Smooth muscle cell (in vitro differentiated cells): ENCODE data around the gene CNOT4. TPM values are rescaled to one million over a fixed set of nuclear protein-coding genes. Genes with fewer than 3 reads are reported as not detected.

Source experiments
- DNase-seq: peaks from one replicate; lab custom pipeline; 2025; ENCODE audit not compliant: unreplicated experiment; lab: John Stamatoyannopoulos, UW
- H2AFZ ChIP-seq: fragments of 200-600 bp; sonication (generic); 2 replicates; pipeline ENCODE4 v1.6.0; 2016; ENCODE audit warnings: antibody characterized with exemption, low read depth, mild to moderate bottlenecking
- H3F3A ChIP-seq: fragments of 200-600 bp; sonication (generic); 2 replicates; pipeline ENCODE4 v1.6.0; 2017; ENCODE audit warnings: antibody characterized with exemption, low read depth
- H3K27ac ChIP-seq: fragments of 200-600 bp; sonication (generic); 2 replicates; pipeline ENCODE4 v1.5.1; 2016; ENCODE audit warnings: low read depth, mild to moderate bottlenecking
- H3K27me3 ChIP-seq: fragments of 200-600 bp; sonication (generic); 2 replicates; pipeline ENCODE4 v1.6.1; 2016; ENCODE audit warnings: low read depth, mild to moderate bottlenecking
- H3K36me3 ChIP-seq: fragments of 200-600 bp; sonication (generic); 2 replicates; pipeline ENCODE4 v1.5.1; 2016; ENCODE audit warnings: low read depth
- H3K4me1 ChIP-seq: fragments of 200-600 bp; sonication (generic); 2 replicates; pipeline ENCODE4 v1.5.1; 2016; ENCODE audit warnings: low read depth
- H3K4me2 ChIP-seq: fragments of 200-600 bp; sonication (generic); 2 replicates; pipeline ENCODE4 v1.6.0; 2016; ENCODE audit warnings: mild to moderate bottlenecking
- H3K4me3 ChIP-seq: fragments of 200-600 bp; sonication (generic); 2 replicates; pipeline ENCODE4 v1.5.1; 2016; ENCODE audit warnings: mild to moderate bottlenecking
- H3K79me2 ChIP-seq: fragments of 200-600 bp; sonication (generic); 2 replicates; pipeline ENCODE4 v1.6.0; 2016; ENCODE audit warnings: low read depth, mild to moderate bottlenecking
- H3K9ac ChIP-seq: fragments of 200-600 bp; sonication (generic); 2 replicates; pipeline ENCODE4 v1.6.0; 2016; ENCODE audit warnings: low read depth
- H3K9me3 ChIP-seq: fragments of 200-600 bp; sonication (generic); replicated peaks from 2 replicates; pipeline ENCODE4 v1.5.1; 2016; ENCODE audit warnings: low read depth
- H4K20me1 ChIP-seq: fragments of 200-600 bp; sonication (generic); 2 replicates; pipeline ENCODE4 v1.6.0; 2016; ENCODE audit warnings: low read depth
- WGBS: methylation state at CpG from one replicate; pipeline ENCODE4 v1.1.7; 2016; ENCODE audit warnings: low lambda C conversion rate; 5-methylcytosine and 5-hydroxymethylcytosine counted together
- polyA plus RNA-seq: library from polyadenylated mRNA; unstranded; fragments of >200 nt; fragmentation: Nextera tagmentation; extraction: Ambion mirVana; gene quantifications from 2 replicates; pipeline ENCODE4 v1.2.1, GENCODE V29; 2016
- total RNA-seq: library from RNA; depleted of rRNA; stranded (reverse); fragments of >200 nt; gene quantifications from 2 replicates; pipeline ENCODE4 v1.2.3, GENCODE V29; 2014
- TF ChIP-seq, protein P1 (sequence below): fragments of 200-600 bp; sonication (generic); IDR thresholded peaks from 2 replicates; pipeline ENCODE4 v1.5.1; 2017; ENCODE audit warnings: borderline replicate concordance, mild to moderate bottlenecking, antibody characterized with exemption; ENCODE audit not compliant: insufficient read depth, poor library complexity, severe bottlenecking

Gene CNOT4, protein sequence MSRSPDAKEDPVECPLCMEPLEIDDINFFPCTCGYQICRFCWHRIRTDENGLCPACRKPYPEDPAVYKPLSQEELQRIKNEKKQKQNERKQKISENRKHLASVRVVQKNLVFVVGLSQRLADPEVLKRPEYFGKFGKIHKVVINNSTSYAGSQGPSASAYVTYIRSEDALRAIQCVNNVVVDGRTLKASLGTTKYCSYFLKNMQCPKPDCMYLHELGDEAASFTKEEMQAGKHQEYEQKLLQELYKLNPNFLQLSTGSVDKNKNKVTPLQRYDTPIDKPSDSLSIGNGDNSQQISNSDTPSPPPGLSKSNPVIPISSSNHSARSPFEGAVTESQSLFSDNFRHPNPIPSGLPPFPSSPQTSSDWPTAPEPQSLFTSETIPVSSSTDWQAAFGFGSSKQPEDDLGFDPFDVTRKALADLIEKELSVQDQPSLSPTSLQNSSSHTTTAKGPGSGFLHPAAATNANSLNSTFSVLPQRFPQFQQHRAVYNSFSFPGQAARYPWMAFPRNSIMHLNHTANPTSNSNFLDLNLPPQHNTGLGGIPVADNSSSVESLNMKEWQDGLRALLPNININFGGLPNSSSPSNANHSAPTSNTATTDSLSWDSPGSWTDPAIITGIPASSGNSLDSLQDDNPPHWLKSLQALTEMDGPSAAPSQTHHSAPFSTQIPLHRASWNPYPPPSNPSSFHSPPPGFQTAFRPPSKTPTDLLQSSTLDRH
- total RNA-seq (13.2 and 22.9 TPM in 2 replicates), polyA plus RNA-seq (13.5 and 15.8 TPM in 2 replicates)

GRCh38 chr7:135509839-135510591 lies at the start of gene CNOT4:
CNOT4 (minus strand) TSS chr7:135510102; CDS start chr7:135438331, 71,771 bp downstream.
- H3K4me1 ChIP-seq: peaks cover 17% of the 10 kb centered on the region
- DNase-seq: peak; percentile 92
- peak within 1 kb of the TSS; percentile 98 for H3K4me2 ChIP-seq
- peak within 1 kb of the TSS; percentile 99 for H3K9ac ChIP-seq
- TF ChIP-seq, protein P1, sequence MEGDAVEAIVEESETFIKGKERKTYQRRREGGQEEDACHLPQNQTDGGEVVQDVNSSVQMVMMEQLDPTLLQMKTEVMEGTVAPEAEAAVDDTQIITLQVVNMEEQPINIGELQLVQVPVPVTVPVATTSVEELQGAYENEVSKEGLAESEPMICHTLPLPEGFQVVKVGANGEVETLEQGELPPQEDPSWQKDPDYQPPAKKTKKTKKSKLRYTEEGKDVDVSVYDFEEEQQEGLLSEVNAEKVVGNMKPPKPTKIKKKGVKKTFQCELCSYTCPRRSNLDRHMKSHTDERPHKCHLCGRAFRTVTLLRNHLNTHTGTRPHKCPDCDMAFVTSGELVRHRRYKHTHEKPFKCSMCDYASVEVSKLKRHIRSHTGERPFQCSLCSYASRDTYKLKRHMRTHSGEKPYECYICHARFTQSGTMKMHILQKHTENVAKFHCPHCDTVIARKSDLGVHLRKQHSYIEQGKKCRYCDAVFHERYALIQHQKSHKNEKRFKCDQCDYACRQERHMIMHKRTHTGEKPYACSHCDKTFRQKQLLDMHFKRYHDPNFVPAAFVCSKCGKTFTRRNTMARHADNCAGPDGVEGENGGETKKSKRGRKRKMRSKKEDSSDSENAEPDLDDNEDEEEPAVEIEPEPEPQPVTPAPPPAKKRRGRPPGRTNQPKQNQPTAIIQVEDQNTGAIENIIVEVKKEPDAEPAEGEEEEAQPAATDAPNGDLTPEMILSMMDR: no peak
- H3K79me2 ChIP-seq: peaks cover 46% of the 10 kb centered on the region
- no peaks in the 10 kb centered on the region for H3K36me3 ChIP-seq
- H3F3A ChIP-seq: no peaks in the 10 kb centered on the region
- H3K27ac ChIP-seq: peak within 1 kb of the TSS; percentile 95
- WGBS: under 1% methylated on average over 54 of the region's 55 CpGs
- no peaks in the 10 kb centered on the region for H3K27me3 ChIP-seq
- H2AFZ ChIP-seq: peak within 1 kb of the TSS; percentile 97
- peak within 1 kb of the TSS; percentile 99 for H3K4me3 ChIP-seq
- peaks cover 44% of the 10 kb centered on the region for H4K20me1 ChIP-seq
- no peaks in the 10 kb centered on the region for H3K9me3 ChIP-seq

DNA sequence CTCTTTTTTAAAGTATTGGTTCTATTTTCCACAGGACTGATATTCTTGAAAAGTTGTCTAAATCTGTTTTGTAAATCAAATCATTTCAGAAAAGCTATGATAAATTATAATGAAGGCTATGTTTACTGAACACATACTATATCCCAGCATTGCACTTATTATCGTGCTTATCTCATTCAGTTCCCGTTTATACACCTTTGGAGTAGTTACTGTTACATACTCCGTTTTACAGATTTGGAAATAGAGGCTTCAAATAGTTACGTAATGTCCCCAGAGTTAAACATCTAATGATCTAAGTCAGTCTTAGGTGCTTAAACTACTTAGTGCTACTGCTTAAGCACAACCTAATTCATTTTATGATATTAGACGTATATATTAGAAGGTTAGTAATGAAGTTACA lies 49.0 kb upstream of the CNOT4 start:
- Histone ChIP-seq H3K36me3 (no peaks in the 10 kb centered on the region), H3K9ac (peak overlapping the region; percentile 97), H3K9me3 (no peaks in the 10 kb centered on the region), H2AFZ (peak overlapping the region; percentile 97), H3K27me3 (no peaks in the 10 kb centered on the region), H3K4me1 (peaks cover 6% of the 10 kb centered on the region), H3F3A (no peaks in the 10 kb centered on the region), H3K4me3 (peak overlapping the region; percentile 71), H4K20me1 (peaks cover 15% of the 10 kb centered on the region), H3K27ac (peak overlapping the region; percentile 97), H3K79me2 (peaks cover 54% of the 10 kb centered on the region), H3K4me2 (peak overlapping the region; percentile 87)
- 72% methylated on average over 5 of the region's 5 CpGs for WGBS
- DNase-seq: no peak
- TF ChIP-seq, protein P1: no peak

GRCh38 chr7:135558337-135558767 lies 48.5 kb upstream of the CNOT4 start:
- Histone ChIP-seq H3K27me3 (no peaks in the 10 kb centered on the region), H3K4me3 (peak overlapping the region; percentile 71), H3K4me1 (peaks cover 6% of the 10 kb centered on the region), H4K20me1 (peaks cover 10% of the 10 kb centered on the region), H3K9me3 (no peaks in the 10 kb centered on the region), H2AFZ (peak overlapping the region; percentile 97), H3K79me2 (peaks cover 49% of the 10 kb centered on the region), H3K9ac (peak overlapping the region; percentile 97), H3K27ac (peak overlapping the region; percentile 97), H3K36me3 (no peaks in the 10 kb centered on the region), H3F3A (no peaks in the 10 kb centered on the region), H3K4me2 (peak overlapping the region; percentile 87)
- DNase-seq: peak; percentile 28
- TF ChIP-seq, protein P1: peak; percentile 48
- 1% methylated on average over 16 of the region's 16 CpGs for WGBS
